Subcutaneous abdominal adipose tissue (tissue), 5 donors: Measurements from ENCODE around the gene BICRAL.
"Not testable (repeated sequence)": the region's sequence is repeated elsewhere in the genome, so short reads cannot be mapped to it uniquely, and the experiment has no call there.

Experiments used
- H3K27ac ChIP-seq: one replicate; pipeline ENCODE4 v1.7.0; 2013; ENCODE audit warnings: low read depth, mild to moderate bottlenecking, inconsistent platforms, low read length, moderate library complexity
- H3K27me3 ChIP-seq, 5 donors: one replicate each; pipeline ENCODE4 v1.7.0; 2013; ENCODE audit warnings: low read length in 5 of 5, inconsistent platforms in 1 of 5; ENCODE audit not compliant: control insufficient read depth in 5 of 5, insufficient read depth in 4 of 5
- H3K36me3 ChIP-seq, 5 donors: one replicate each; pipeline ENCODE4 v1.7.0; 2013; ENCODE audit warnings: low read length in 5 of 5; ENCODE audit not compliant: control insufficient read depth in 5 of 5, insufficient read depth in 5 of 5
- H3K4me1 ChIP-seq, 5 donors: one replicate each; pipeline ENCODE4 v1.7.0; 2013; ENCODE audit warnings: low read length in 5 of 5, mild to moderate bottlenecking in 3 of 5, moderate library complexity in 1 of 5; ENCODE audit not compliant: control insufficient read depth in 5 of 5, insufficient read depth in 5 of 5
- H3K4me3 ChIP-seq, 5 donors: one replicate each; pipeline ENCODE4 v1.7.0; 2013; ENCODE audit warnings: low read length in 5 of 5, low read depth in 1 of 5
- H3K9ac ChIP-seq, 5 donors: one replicate each; pipeline ENCODE4 v1.7.0; 2013; ENCODE audit warnings: low read length in 5 of 5, mild to moderate bottlenecking in 4 of 5, moderate library complexity in 3 of 5
- H3K9me3 ChIP-seq, 5 donors: one replicate each; pipeline ENCODE4 v1.7.0; 2013; ENCODE audit warnings: low read length in 5 of 5; ENCODE audit not compliant: control insufficient read depth in 5 of 5
- donor health status: healthy.
- donor health status: healthy.
- donor health status: healthy.
- donor health status: healthy.
- donor health status: healthy.

Gene BICRAL

DNA sequence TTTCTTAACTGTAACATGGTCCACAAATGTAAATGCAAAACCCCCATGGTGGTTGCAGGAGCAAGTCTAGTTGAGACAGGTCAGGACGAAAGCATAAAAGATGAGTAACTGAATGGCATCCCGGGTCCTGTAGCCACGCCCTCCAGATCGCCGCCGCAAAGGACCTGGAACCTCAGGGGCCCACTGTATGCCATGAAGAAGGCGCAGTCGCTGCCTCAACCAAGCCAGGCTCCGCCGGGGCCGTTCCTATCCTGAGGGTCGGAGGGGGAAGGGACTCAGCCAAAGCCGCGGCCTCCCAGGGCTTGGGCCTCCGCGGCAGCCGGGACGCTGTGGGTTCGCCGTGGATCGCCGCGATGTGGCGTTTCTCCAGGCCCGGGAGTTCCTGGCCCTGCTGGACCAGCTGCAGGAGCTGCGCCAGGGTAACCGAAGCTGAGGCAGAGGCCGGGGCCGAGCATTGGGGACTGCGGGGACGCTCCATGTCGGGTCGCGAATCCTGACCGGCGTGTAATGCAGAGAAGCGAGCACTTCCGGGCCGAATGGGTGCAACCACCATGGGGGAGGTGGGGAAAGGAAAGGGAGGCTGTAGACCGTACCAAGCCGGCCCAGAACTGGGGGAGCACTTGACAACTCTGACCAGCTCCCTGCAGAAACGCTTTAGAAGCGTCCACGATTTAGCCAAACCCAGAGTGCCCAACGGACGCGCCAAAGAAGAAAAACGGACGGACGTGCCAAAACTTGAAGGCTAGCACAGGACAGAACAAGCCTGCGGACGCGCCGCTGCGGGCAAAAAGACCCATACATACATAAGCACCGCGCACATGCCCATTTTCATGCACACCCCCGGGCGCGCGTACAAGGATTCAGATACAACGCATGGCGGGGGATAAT is 108.7 kb downstream of the BICRAL start:
- peaks cover 2 to 14% (median 10%) of the 10 kb centered on the region in 5 donors for H3K36me3 ChIP-seq
- no peaks in the 10 kb centered on the region for H3K27me3 ChIP-seq
- peaks cover 4 to 16% (median 15%) of the 10 kb centered on the region in 5 donors for H3K4me1 ChIP-seq
- H3K27ac ChIP-seq: peak overlapping the region; percentile 88
- peak overlapping the region; percentile 72 to 97 (median 89) for H3K9ac ChIP-seq
- no peaks in the 10 kb centered on the region for H3K9me3 ChIP-seq
- peak overlapping the region; percentile 79 to 99 (median 87) for H3K4me3 ChIP-seq

DNA sequence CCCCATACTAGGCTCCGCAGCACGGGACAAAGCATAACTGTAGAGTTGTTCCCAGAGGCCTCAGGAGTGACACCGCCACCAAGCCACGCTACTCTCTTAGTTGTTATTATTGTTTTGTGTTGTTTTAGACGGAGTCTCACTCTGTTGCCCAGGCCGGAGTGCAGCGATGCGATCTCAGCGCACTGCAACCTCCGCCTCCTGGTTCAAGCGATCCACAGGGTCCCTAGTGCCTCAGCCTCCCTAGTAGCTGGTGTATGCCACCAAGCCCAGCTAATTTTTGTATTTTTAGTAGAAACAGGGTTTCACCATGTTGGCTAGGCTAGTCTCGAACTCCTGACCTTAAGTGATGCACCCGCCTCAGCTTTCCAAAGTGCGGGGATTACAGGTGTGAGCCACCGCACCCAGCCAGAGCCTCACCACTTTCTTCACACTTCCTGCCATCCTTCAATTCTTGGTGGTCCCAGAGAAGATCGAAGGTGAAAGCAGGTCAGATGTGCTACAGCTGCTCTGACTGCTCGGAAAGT is 109.4 kb downstream of the BICRAL start:
- peak overlapping the region; percentile 79 to 99 (median 87) for H3K4me3 ChIP-seq
- peaks cover 0 to 7% (median 4%) of the 10 kb centered on the region in 5 donors for H3K36me3 ChIP-seq
- H3K27me3 ChIP-seq: no peaks in the 10 kb centered on the region
- H3K4me1 ChIP-seq: peaks cover 4 to 16% (median 15%) of the 10 kb centered on the region in 5 donors
- H3K9me3 ChIP-seq: no peaks in the 10 kb centered on the region
- peak overlapping the region; percentile 88 for H3K27ac ChIP-seq
- H3K9ac ChIP-seq: peak overlapping the region; percentile 63 to 97 (median 89)

DNA sequence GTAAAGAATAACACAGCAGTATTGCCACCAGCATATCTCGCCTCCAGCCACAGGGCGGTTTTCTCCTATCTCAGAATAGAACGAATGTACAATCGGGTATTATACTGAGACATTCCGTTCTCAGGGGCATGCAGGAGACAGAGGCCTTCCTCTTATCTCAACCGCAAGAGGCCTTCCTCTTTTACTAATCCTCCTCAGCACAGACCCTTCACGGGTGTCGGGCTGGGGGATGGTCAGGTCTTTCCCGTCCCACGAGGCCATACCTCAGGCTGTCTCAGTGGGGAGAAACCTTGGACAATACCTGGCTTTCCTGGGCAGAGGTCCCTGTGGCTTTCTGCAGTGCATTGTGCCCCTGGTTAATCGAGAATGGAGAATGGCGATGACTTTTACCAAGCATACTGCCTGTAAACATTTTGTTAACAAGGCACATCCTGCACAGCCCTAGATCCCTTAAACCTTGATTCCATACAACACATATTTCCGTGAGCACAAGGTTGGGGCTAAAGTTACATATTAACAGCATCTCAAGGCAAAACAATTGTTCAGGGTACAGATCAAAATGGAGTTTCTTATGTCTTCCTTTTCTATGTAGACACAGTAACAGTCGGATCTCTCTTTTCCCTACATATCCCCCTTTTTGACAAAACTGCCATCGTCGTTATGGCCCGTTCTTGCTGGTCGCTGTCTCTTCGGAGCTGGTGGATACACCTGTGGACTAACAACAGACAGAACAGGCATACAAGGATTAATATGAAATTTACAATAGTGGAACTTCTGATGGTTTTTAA is 112.4 kb downstream of the BICRAL start:
- H3K9ac ChIP-seq, H3K36me3 ChIP-seq, H3K27me3 ChIP-seq, H3K4me3 ChIP-seq, H3K27ac ChIP-seq, H3K9me3 ChIP-seq: not testable (repeated sequence)
- H3K4me1 ChIP-seq: peaks cover 4 to 16% (median 15%) of the 10 kb centered on the region in 5 donors

DNA sequence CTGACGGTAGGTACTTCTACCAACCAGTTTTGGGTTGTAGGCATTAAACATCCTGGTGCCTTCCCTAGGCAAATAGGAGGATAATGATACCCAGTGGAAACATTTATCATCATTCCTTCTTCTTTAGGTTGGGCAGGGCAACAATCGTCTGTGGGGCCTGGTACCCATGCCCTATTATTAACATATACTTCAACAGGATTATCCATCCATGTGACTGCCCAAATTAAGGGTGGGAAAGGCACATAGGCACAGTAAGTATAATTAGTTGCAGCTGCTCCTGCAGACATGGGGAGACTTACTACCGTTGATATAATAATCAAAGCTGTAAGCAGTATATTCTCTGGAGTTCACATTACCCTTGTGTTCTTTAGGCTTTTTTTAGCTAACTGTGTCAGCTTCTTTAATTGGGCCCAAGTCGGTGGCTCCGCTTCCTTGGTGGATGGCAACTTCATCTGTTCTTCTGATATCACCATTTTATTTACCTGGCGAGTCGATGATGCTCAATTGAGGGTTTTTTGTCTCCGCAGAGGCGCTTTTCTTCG is 114.4 kb downstream of the BICRAL start:
- Histone ChIP-seq H3K4me1 (peaks cover under 1 to 5% (median 3%) of the 10 kb centered on the region in 5 donors), H3K4me3 (no peak overlapping the region), H3K9me3 (no peaks in the 10 kb centered on the region), H3K27me3 (no peaks in the 10 kb centered on the region), H3K9ac (no peak overlapping the region), H3K27ac (no peak overlapping the region), H3K36me3 (no peaks in the 10 kb centered on the region)

DNA sequence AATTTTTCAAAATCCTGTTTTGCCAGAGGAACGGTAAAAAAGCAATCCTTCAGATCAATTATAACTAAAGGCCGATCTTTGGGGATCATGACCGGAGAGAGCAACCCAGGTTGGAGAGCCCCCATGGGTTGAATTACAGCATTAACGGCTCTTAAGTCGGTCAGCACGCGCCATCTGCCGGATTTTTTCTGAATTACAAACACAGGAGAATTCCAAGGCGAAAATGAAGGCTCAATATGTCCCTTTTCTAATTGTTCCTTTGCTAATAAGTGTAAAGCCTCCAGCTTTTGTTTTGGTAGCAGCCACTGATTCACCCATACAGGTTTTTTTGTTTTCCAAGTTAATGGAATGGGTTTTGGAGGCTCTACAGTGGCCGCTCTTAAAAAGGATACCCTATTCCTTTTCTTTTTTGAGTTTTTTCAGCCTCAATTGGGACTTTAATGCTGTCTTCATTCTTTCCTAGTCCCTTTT is 117.1 kb downstream of the BICRAL start:
- H3K4me3 ChIP-seq: no peak overlapping the region
- H3K27me3 ChIP-seq: no peaks in the 10 kb centered on the region
- H3K4me1 ChIP-seq: peaks cover 0 to 7% (median 3%) of the 10 kb centered on the region in 5 donors
- no peak overlapping the region for H3K27ac ChIP-seq
- H3K36me3 ChIP-seq: no peaks in the 10 kb centered on the region
- H3K9me3 ChIP-seq: no peaks in the 10 kb centered on the region
- no peak overlapping the region for H3K9ac ChIP-seq

DNA sequence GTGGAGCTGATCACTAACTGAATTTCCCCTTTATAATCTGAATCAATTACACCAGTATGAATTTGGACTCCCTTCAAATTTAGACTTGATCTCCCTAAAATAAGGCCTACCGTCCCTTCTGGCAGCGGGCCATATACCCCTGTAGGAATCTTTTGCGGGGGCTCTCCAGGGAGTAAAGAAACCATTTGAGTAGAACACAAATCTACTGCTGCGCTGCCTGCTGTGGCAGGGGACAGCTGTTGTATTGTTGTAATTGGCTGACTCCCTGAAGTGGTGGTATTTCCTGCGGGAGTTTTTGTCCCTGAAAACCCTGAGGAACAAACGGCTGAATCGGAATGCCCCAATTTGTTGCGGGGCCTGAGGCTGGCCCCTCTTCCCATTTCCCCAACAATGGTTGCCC is 118.0 kb downstream of the BICRAL start:
- H3K4me3 ChIP-seq: no peak overlapping the region
- no peaks in the 10 kb centered on the region for H3K9me3 ChIP-seq
- H3K9ac ChIP-seq: no peak overlapping the region
- no peaks in the 10 kb centered on the region for H3K27me3 ChIP-seq
- H3K27ac ChIP-seq: no peak overlapping the region
- no peaks in the 10 kb centered on the region for H3K36me3 ChIP-seq
- peaks cover 0 to 7% (median 3%) of the 10 kb centered on the region in 5 donors for H3K4me1 ChIP-seq

DNA sequence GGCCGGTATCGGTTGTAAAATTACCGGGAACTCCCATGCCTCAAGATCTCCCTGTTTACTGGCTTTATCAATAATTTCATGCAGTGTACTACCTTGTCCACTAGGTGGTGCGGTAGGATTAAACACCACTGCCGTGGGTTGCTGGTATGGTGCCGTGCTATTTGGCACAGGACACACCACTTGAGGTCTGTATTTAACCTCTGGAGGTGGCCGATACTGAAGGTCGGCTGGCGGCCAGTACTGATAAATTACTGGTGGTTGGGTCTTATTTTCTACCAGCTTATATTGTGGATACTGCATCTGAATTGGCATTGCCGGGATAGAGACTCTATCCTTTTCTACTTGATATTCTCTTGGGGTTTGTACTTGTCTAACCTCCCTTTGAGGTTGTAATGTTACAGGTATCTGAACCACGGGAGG is 119.7 kb downstream of the BICRAL start:
- no peaks in the 10 kb centered on the region for H3K27me3 ChIP-seq
- no peaks in the 10 kb centered on the region for H3K36me3 ChIP-seq
- no peak overlapping the region for H3K9ac ChIP-seq
- no peak overlapping the region for H3K27ac ChIP-seq
- H3K9me3 ChIP-seq: no peaks in the 10 kb centered on the region
- no peak overlapping the region for H3K4me3 ChIP-seq
- peaks cover 0 to 13% (median 7%) of the 10 kb centered on the region in 5 donors for H3K4me1 ChIP-seq

DNA sequence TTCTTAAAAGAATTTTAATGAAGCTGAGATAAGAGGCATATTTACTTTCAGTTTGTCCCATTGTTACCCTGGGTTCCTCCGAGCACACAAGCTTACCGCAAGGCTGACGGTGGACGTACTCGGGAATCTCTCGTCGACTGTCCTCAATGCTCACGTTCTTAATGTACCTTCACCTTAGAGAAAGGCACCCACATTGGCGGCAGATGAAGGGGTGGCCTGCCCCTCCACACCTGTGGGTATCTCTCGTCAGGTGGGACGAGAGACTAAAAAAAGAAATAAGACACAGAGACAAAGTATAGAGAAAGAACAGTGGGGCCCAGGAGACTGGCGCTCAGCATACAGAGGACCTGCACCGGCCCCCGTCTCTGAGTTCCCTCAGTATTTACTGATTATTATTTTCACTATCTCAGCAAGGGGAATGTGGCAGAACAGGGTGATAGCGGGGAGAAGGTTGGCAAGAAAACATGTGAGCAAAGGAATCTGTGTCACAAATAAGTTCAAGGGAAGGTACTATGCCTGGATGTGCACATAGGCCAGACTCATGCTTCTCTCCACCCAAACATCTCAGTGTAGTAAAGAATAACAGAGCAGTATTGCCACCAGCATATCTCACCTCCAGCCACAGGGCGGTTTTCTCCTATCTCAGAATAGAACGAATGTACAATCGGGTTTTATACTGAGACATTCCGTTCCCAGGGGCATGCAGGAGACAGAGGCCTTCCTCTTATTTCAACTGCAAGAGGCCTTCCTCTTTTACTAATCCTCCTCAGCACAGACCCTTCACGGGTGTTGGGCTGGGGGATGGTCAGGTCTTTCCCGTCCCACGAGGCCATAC is 120.8 kb downstream of the BICRAL start:
- not testable (repeated sequence) for H3K27me3 ChIP-seq, H3K4me3 ChIP-seq, H3K27ac ChIP-seq, H3K36me3 ChIP-seq, H3K9me3 ChIP-seq, H3K9ac ChIP-seq
- H3K4me1 ChIP-seq: peaks cover 0 to 17% (median 7%) of the 10 kb centered on the region in 5 donors

DNA sequence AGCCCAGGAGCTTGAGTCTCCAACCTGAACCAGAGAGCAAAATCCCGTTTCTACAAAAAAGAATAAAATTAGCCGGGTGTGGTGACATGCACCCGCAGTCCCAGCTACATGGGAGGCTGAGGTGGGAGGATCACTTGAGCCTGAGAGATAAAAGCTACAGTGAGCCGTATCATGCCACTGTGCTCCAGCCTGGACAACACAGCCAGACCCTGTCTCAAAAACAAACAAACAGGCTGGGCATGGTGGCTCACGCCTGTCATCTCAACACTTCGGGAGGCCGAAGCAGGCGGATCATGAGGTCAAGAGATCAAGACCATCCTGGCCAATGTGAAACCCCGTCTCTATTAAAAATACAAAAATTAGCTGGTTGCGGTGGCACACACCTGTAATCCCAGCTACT is 122.6 kb downstream of the BICRAL start:
- no peak overlapping the region for H3K27ac ChIP-seq
- no peaks in the 10 kb centered on the region for H3K27me3 ChIP-seq
- no peaks in the 10 kb centered on the region for H3K36me3 ChIP-seq
- no peaks in the 10 kb centered on the region for H3K9me3 ChIP-seq
- no peak overlapping the region for H3K9ac ChIP-seq
- H3K4me1 ChIP-seq: peaks cover 0 to 17% (median 7%) of the 10 kb centered on the region in 5 donors
- H3K4me3 ChIP-seq: no peak overlapping the region
